Activated CD4-positive, alpha-beta memory T cell treated with anti-CD3 and anti-CD28 coated beads, Interleukin-2, amount 10 ng/mL, durations not matched to agents 7 days and 5 days (primary cell): ENCODE results near the gene CPLANE2. TPM values are rescaled to one million over a fixed set of nuclear protein-coding genes. Genes with fewer than 3 reads are reported as not detected.
"Not testable (repeated sequence)": the region's sequence is repeated elsewhere in the genome, so short reads cannot be mapped to it uniquely, and the experiment has no call there.

Experiments used
- CTCF ChIA-PET: fragments of 350-600 bp; sonication (Branson Sonifier 250); formaldehyde crosslinking; loops from one replicate; lab custom pipeline; 2021; ENCODE audit warnings: antibody characterized with exemption, inconsistent platforms; lab: Charles Lee
- POLR2A ChIA-PET: fragments of 350-600 bp; sonication (Branson Sonifier 250); formaldehyde crosslinking; loops from one replicate; lab custom pipeline; 2021; ENCODE audit warnings: antibody characterized with exemption; lab: Charles Lee
- DNase-seq: peaks from one replicate; pipeline ENCODE4 v3.0.0-alpha.2; 2020
- H3K27ac Mint-ChIP-seq: one replicate; pipeline ENCODE4 v1.8.0; 2021; ENCODE audit warnings: mild to moderate bottlenecking, mixed read lengths
- H3K27me3 Mint-ChIP-seq: one replicate; pipeline ENCODE4 v1.8.0; 2021; ENCODE audit warnings: mixed read lengths
- H3K36me3 Mint-ChIP-seq: one replicate; pipeline ENCODE4 v1.8.0; 2021; ENCODE audit warnings: low read depth, mixed read lengths
- H3K4me1 Mint-ChIP-seq: one replicate; pipeline ENCODE4 v1.8.0; 2021; ENCODE audit warnings: mixed read lengths
- H3K4me3 Mint-ChIP-seq: one replicate; pipeline ENCODE4 v1.8.0; 2021; ENCODE audit warnings: mild to moderate bottlenecking, mixed read lengths
- H3K9me3 Mint-ChIP-seq: one replicate; pipeline ENCODE4 v1.8.0; 2021; ENCODE audit warnings: mixed read lengths
- total RNA-seq, 2 experiments: library from RNA; stranded (reverse); gene quantifications; one replicate each; pipeline ENCODE4 v1.2.3, GENCODE V29; 2021

CPLANE2 gene
- total RNA-seq, 2 experiments from 2014 or later: 7.9 to 8.7 TPM

GRCh38 chr1:16235347-16235746 lies 1.6 kb downstream of the CPLANE2 start:
- Mint-ChIP-seq H3K27ac (no peak overlapping the region), H3K36me3 (no peaks in the 10 kb centered on the region), H3K4me1 (peaks cover 43% of the 10 kb centered on the region), H3K9me3 (no peaks in the 10 kb centered on the region), H3K27me3 (no peaks in the 10 kb centered on the region), H3K4me3 (no peak overlapping the region)
- DNase-seq: no peak
- CTCF ChIA-PET: interaction anchor here (0.7 to 1.0 kb wide), 3 partner anchors 9 to 129 kb away, joined by 3 read pairs; no protein-coding TSS in a partner anchor
- POLR2A ChIA-PET: interaction anchor here (0.8 to 3.3 kb wide), 5 partner anchors 18 to 29 kb away, joined by 3 to 28 read pairs (median 3); partner anchors contain the start of gene ARHGEF19

- H3K9me3 Mint-ChIP-seq: no peaks in the 10 kb centered on the region
- H3K4me3 Mint-ChIP-seq: no peak overlapping the region
- peaks cover 8% of the 10 kb centered on the region for H3K27me3 Mint-ChIP-seq
- DNase-seq: no peak
- ChIA-PET CTCF (interaction anchor here (1.1 kb wide), 1 partner anchor 154 kb away, joined by 3 read pairs; no protein-coding TSS in a partner anchor), POLR2A (interaction anchor here (1.1 kb wide), 1 partner anchor 386 kb away, joined by 5 read pairs; the partner anchor contains the start of gene SPEN)
- H3K27ac Mint-ChIP-seq: no peak overlapping the region
- H3K36me3 Mint-ChIP-seq: no peaks in the 10 kb centered on the region
- H3K4me1 Mint-ChIP-seq: peaks cover 30% of the 10 kb centered on the region
Measured at GRCh38 chr1:16233431-16233830, 3.6 kb downstream of the CPLANE2 start.

GRCh38 chr1:16232316-16232710 lies 4.7 kb downstream of the CPLANE2 start:
- H3K9me3 Mint-ChIP-seq: no peaks in the 10 kb centered on the region
- H3K27me3 Mint-ChIP-seq: peaks cover 19% of the 10 kb centered on the region
- ChIA-PET CTCF (no interaction called here), POLR2A (interaction anchor here (4.4 kb wide), 1 partner anchor 15 kb away, joined by 16 read pairs; no protein-coding TSS in a partner anchor)
- no peak overlapping the region for H3K27ac Mint-ChIP-seq
- peaks cover 18% of the 10 kb centered on the region for H3K4me1 Mint-ChIP-seq
- no peaks in the 10 kb centered on the region for H3K36me3 Mint-ChIP-seq
- H3K4me3 Mint-ChIP-seq: no peak overlapping the region
- DNase-seq: no peak

- ChIA-PET POLR2A (interaction anchor here (4.4 kb wide), 1 partner anchor 14 kb away, joined by 16 read pairs; no protein-coding TSS in a partner anchor), CTCF (no interaction called here)
- H3K27ac Mint-ChIP-seq: no peak overlapping the region
- H3K4me3 Mint-ChIP-seq: no peak overlapping the region
- no peaks in the 10 kb centered on the region for H3K9me3 Mint-ChIP-seq
- peaks cover 22% of the 10 kb centered on the region for H3K27me3 Mint-ChIP-seq
- H3K4me1 Mint-ChIP-seq: peaks cover 13% of the 10 kb centered on the region
- DNase-seq: no peak
- no peaks in the 10 kb centered on the region for H3K36me3 Mint-ChIP-seq
Measured at GRCh38 chr1:16231331-16232315, 5.4 kb downstream of the CPLANE2 start.

- ChIA-PET POLR2A (interaction anchor here (1.0 to 4.4 kb wide), 2 partner anchors 8 to 13 kb away, joined by 3 to 16 read pairs; no protein-coding TSS in a partner anchor), CTCF (no interaction called here)
- no peak overlapping the region for H3K27ac Mint-ChIP-seq
Measured at GRCh38 chr1:16230744-16231143, 6.2 kb downstream of the CPLANE2 start.

GRCh38 chr1:16229976-16230740 lies 6.8 kb downstream of the CPLANE2 start:
- CTCF ChIA-PET: no interaction called here
- no peaks in the 10 kb centered on the region for H3K36me3 Mint-ChIP-seq
- H3K9me3 Mint-ChIP-seq: no peaks in the 10 kb centered on the region
- H3K27ac Mint-ChIP-seq: no peak overlapping the region
- peaks cover 2% of the 10 kb centered on the region for H3K4me1 Mint-ChIP-seq
- no peak overlapping the region for H3K4me3 Mint-ChIP-seq
- peaks cover 30% of the 10 kb centered on the region for H3K27me3 Mint-ChIP-seq
- POLR2A ChIA-PET: interaction anchor here (1.0 to 4.4 kb wide), 2 partner anchors 9 to 13 kb away, joined by 3 to 16 read pairs; no protein-coding TSS in a partner anchor
- DNase-seq: no peak

More at GRCh38 chr1:16230744-16231143, 6.2 kb downstream of the CPLANE2 start:
- Mint-ChIP-seq H3K27me3 (peaks cover 30% of the 10 kb centered on the region), H3K4me1 (peaks cover 5% of the 10 kb centered on the region), H3K9me3 (no peaks in the 10 kb centered on the region), H3K36me3 (no peaks in the 10 kb centered on the region), H3K4me3 (no peak overlapping the region)
- DNase-seq: no peak

GRCh38 chr1:16226490-16227179 lies 10.3 kb downstream of the CPLANE2 start:
- H3K4me3 Mint-ChIP-seq: no peak overlapping the region
- no peaks in the 10 kb centered on the region for H3K36me3 Mint-ChIP-seq
- peaks cover 35% of the 10 kb centered on the region for H3K27me3 Mint-ChIP-seq
- H3K27ac Mint-ChIP-seq: no peak overlapping the region
- no peaks in the 10 kb centered on the region for H3K9me3 Mint-ChIP-seq
- H3K4me1 Mint-ChIP-seq: no peaks in the 10 kb centered on the region
- ChIA-PET CTCF (no interaction called here), POLR2A (no interaction called here)
- DNase-seq: no peak

- POLR2A ChIA-PET: no interaction called here
- no peak overlapping the region for H3K27ac Mint-ChIP-seq
Measured at GRCh38 chr1:16226129-16226489, 10.9 kb downstream of the CPLANE2 start.

GRCh38 chr1:16224472-16224871 lies 12.5 kb downstream of the CPLANE2 start:
- Mint-ChIP-seq H3K27me3 (peaks cover 41% of the 10 kb centered on the region), H3K27ac (no peak overlapping the region), H3K36me3 (no peaks in the 10 kb centered on the region), H3K4me1 (peaks cover 8% of the 10 kb centered on the region), H3K9me3 (no peaks in the 10 kb centered on the region), H3K4me3 (no peak overlapping the region)
- no peak for DNase-seq
- CTCF ChIA-PET: no interaction called here
- POLR2A ChIA-PET: no interaction called here

More at GRCh38 chr1:16226129-16226489, 10.9 kb downstream of the CPLANE2 start:
- no peak overlapping the region for H3K4me3 Mint-ChIP-seq
- H3K36me3 Mint-ChIP-seq: no peaks in the 10 kb centered on the region
- H3K27me3 Mint-ChIP-seq: peaks cover 40% of the 10 kb centered on the region
- DNase-seq: no peak
- no peaks in the 10 kb centered on the region for H3K9me3 Mint-ChIP-seq
- no peaks in the 10 kb centered on the region for H3K4me1 Mint-ChIP-seq
- CTCF ChIA-PET: no interaction called here

GRCh38 chr1:16222716-16223115 lies 14.3 kb downstream of the CPLANE2 start:
- H3K27ac Mint-ChIP-seq, H3K9me3 Mint-ChIP-seq, H3K4me3 Mint-ChIP-seq, POLR2A ChIA-PET, CTCF ChIA-PET, DNase-seq, H3K36me3 Mint-ChIP-seq: not testable (repeated sequence)
- Mint-ChIP-seq H3K4me1 (peaks cover 18% of the 10 kb centered on the region), H3K27me3 (peaks cover 26% of the 10 kb centered on the region)

GRCh38 chr1:16221499-16221898 lies 15.5 kb downstream of the CPLANE2 start:
- peaks cover 25% of the 10 kb centered on the region for H3K4me1 Mint-ChIP-seq
- ChIA-PET CTCF (interaction anchor here (0.6 to 1.2 kb wide), 3 partner anchors 27 to 131 kb away, joined by 3 to 5 read pairs (median 4); partner anchors contain the start of gene FBXO42), POLR2A (interaction anchor here (0.7 kb wide), 1 partner anchor 16 kb away, joined by 3 read pairs; no protein-coding TSS in a partner anchor)
- DNase-seq: no peak
- peaks cover 18% of the 10 kb centered on the region for H3K27me3 Mint-ChIP-seq
- no peaks in the 10 kb centered on the region for H3K36me3 Mint-ChIP-seq
- no peak overlapping the region for H3K4me3 Mint-ChIP-seq
- H3K27ac Mint-ChIP-seq: no peak overlapping the region
- H3K9me3 Mint-ChIP-seq: no peaks in the 10 kb centered on the region

GRCh38 chr1:16219968-16220500 lies 16.9 kb downstream of the CPLANE2 start:
- H3K36me3 Mint-ChIP-seq: no peaks in the 10 kb centered on the region
- no peaks in the 10 kb centered on the region for H3K9me3 Mint-ChIP-seq
- no peak overlapping the region for H3K27ac Mint-ChIP-seq
- DNase-seq: no peak
- peaks cover 34% of the 10 kb centered on the region for H3K4me1 Mint-ChIP-seq
- ChIA-PET POLR2A (interaction anchor here (0.7 to 4.6 kb wide), 2 partner anchors 12 to 17 kb away, joined by 3 to 40 read pairs; partner anchors contain the start of gene CPLANE2), CTCF (interaction anchor here (0.8 kb wide), 1 partner anchor 138 kb away, joined by 3 read pairs; no protein-coding TSS in a partner anchor)
- peaks cover 12% of the 10 kb centered on the region for H3K27me3 Mint-ChIP-seq
- no peak overlapping the region for H3K4me3 Mint-ChIP-seq
